HG03097 (cell line): ENCODE data around the gene C1GALT1C1L.
"Not testable (repeated sequence)": the region's sequence is repeated elsewhere in the genome, so short reads cannot be mapped to it uniquely, and the experiment has no call there.

ENCODE experiments used
- ATAC-seq: cut with Tn5 transposase; IDR thresholded peaks from one replicate; pipeline ENCODE4 v1.9.1; 2021; ENCODE audit not compliant: unreplicated experiment, low FRiP score

C1GALT1C1L gene

DNA sequence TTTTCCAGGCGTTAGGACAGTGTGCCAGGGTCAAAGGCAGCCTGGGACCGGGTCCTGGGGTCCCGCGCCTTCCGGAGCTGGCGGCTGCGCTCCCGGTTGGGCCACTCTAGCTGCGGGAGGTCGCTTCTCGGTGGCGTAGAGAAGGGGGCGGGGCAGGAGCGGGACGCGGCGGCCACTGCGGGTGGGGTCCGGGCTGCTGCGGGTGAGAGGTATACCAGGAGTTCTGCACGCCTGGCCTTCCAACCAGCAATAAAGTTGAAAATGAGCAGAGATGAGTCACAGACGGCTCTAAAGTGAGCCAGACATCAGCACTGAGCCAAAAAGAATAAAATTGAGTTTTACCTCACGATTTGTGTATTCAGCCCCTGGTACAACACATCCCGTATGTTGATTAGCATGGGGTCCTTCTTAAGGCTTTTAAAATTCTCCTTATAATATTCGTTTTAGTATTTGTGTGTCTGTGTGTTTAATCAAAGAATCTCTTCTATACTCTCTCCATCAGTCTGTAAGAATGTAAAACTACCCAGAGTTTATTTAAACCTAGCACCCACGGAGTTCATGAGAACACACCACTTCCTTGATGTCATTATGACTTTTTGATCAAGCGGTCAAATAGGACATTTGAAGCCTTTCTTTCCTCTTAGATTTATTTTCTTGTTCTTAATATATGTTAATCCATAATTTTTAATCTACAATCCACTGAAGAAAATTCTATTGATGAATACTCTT, at the start of gene C1GALT1C1L:
Gene C1GALT1C1L (minus strand): TSS at position 108 of the 729 bp plus-strand sequence. CDS start 107 bp downstream, at position 1.
- ATAC-seq, result no peak

DNA sequence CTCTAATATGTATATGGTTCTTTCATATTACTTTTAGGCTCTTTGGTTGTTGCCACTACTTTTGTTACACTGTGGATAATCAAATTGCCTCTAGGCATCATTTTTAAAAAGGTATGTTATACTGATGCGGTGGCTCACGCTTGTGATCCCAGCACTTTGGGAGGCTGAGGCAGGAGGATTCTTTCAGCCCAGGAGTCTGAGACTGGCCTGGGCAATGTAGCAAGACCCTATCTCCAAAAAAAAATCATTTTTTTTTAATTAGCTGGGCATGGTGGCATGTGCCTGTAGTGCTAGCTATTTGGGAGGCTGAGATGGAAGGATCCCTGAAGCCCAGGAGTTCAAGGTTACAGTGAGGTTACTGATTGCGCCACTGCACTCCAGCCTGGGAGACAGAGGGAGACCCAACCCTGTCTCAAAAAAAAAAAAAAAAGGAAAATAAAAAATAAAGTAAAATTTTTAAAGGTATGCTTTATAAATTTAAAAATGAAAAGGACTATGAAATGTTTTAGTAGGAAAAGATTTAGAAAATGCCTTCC, 49.5 kb upstream of the C1GALT1C1L start:
- no peak for ATAC-seq

DNA sequence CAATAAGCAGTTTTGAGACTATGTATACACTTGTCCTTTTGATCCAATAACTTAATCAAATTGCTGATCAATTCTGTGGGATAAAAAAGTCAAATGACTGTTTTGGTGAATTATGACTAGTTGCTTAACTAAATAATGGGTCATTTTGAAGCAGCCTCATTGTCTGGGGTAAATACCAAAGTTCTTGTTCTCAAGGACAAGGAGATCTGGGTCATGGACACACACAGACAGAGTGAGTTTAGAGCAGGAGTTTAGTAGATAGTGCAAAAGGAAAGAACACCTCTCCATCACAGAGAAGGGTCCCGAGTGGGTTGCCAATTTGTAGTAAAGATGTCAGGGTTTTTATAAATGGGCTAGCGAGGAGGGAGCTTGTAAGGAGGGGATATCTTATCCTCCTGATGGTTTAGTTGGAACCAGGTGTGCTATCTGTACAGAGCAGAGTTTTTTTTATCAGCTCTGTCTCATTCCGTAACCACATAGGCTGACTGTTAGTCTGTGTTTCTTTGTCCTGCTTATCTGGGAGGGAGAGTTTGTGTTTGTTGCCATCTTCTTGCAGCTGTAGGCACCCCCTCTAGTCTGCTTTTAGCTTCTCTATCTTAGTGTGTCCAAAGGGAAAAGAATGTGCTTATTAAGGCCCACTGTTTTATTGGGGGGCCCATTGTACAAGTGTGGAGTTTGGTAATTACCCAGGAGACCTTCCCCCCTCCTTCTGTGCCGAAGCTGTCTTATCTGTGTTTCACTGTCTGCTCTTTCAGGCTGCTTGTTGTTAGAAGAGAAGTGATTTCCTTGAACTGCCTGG, 48.7 kb upstream of the C1GALT1C1L start:
- no peak for ATAC-seq

DNA sequence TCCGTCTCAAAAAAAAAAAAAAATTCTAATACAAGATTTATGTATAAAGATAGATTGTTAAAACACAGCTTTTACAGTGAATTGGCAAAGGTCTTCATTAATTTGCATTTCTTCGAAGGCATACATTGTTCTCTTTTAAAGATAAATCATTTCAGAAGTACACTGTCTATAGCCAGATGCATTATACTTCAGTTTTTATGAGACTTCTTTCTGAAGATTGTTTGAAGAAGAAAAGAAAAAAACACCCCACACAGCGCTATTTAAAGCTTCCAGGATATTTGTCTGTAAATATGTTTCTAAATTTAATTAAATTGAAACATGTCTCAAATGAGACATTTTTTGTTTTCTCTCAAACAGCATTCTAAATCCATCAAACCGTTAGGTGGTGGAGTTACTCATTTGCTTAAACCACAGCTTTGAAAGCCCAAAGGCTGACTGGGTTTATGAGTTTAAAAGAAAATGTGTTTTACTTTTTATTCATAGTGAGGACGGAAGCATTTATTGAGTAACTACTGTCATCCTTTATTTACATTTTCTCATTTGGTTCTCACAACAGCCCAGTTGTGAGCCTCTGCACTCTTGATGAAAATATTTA, 42.4 kb upstream of the C1GALT1C1L start:
- no peak for ATAC-seq

DNA sequence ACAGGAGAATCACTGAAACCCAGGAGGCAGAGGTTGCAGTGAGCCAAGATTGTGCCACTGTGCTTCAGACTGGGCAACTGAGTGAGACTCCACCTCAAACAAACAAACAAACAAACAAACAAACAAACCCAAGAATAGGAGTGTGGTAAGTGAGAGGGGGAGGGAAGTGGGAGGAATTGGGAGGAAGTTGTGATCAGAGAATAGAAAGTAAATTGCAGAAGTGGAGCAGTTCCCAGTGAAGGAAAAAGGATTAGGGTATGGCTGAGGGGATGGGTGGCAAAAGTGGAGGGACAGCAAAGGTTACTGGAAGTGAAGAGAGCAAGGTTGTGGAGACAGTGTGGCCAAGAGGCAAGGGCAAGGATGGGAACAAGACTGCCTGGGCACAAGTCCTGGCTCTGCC, 41.1 kb upstream of the C1GALT1C1L start:
- ATAC-seq, result no peak

DNA sequence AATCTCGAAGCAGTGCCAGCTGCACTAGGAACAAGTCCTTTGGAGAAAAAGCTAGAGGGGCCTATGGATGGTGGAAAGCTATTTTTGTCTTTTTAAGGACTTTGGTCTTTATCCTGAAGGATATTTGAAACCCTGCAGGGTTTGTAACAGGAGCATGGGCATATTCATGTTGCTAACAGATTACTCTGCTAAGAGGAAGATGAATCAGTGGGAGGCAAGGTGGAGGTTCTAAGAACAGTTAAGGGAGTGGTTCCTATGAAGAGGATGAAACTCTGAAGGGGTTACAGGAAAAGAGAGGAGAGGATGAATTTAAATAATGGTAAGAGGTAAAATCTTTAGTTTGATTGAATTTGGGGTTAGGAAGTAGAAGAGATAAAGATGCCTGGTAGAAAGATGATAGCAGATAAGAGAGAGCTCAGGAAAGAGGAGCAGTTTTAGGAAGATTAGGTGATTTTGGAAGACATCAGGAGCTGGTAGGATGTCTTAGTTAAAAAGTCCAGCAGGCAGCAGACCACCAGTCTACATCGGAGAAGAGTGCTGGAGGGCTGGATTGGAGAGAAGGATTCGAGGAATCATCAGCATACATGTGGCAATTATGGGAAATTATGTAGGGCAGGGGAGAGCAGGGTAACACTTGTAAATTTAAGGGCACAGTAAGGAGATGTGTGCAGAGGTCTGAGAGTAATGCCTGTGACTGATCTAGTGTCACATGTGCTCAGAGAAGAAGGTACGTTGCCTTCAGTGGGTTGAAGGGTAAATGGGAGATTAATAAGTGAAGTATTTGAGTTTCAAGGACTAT, 39.3 kb upstream of the C1GALT1C1L start:
- no peak for ATAC-seq

DNA sequence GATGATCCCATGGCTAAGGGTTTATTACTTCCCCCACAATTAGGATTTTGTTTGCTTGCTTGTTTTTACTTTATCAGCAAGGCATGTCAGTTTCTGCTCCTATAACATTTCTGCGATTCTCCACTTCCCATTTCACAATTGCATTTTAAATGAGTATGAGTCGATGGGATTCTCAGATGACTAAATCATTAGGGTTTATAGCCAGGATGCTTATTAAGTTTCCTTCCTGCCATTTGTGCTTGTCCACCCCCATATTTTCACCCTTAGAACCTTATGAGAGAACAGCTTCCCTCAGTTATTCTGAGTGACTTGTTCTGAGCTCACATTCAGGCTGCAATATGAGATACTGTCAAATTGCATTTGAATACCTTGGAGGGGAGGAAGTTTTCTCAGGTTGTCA, 37.9 kb upstream of the C1GALT1C1L start:
- no peak for ATAC-seq

DNA sequence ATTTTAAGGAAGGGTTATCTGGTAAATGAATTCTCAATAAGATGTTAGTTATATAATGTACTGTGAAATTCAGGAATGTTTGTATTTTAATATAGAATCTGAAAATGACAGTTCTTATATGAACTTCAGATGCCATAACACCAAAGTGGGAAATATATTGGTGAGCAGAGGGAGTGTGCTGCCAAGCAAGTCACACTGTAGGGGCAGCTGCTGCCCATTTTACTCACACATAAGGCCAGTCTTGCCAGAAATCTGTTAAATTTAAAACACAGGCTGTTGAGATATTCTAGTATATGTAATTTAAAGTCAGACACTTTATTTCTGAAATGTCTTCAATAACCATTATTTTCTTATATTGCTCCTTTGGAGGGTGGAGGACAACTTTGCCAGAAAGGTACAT, 34.6 kb upstream of the C1GALT1C1L start:
- no peak for ATAC-seq

DNA sequence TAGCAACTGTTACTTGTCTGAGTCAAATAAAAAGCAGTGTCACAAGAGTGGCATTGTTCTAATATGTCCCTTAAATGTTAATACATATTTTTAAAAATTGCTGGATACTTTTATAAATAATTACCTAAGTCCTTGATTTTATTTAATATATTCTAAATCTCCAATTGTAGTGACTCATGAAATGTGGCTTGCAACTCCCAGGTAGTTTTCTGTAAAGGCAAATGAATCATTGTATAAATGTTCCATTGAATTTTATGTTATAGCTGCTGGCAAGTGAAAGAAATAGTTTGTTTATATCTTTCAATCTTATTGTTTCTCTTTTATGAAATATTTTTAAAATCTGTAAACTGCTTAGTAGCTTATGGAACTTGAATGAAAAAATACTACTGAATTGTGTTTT, 32.7 kb upstream of the C1GALT1C1L start:
- no peak for ATAC-seq

DNA sequence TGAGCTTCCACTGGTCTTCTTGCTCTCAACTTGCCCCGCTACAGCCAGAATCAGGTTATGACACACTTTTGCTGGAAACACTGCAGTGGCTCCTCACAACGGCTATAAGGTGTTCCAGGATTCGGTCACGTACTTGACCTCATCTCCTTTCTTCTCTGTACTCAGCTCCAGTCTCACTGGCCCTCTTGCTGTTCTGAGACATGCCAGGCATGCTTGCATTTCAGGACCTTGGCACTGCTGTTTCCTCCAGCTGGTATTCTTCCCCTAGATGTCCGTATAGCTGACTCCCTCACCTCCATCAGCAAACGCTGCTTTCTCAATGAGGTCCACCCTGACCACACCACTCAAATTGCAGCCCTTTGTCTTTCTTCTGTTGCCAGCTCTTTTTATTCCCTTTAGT, 31.9 kb upstream of the C1GALT1C1L start:
- no peak for ATAC-seq

DNA sequence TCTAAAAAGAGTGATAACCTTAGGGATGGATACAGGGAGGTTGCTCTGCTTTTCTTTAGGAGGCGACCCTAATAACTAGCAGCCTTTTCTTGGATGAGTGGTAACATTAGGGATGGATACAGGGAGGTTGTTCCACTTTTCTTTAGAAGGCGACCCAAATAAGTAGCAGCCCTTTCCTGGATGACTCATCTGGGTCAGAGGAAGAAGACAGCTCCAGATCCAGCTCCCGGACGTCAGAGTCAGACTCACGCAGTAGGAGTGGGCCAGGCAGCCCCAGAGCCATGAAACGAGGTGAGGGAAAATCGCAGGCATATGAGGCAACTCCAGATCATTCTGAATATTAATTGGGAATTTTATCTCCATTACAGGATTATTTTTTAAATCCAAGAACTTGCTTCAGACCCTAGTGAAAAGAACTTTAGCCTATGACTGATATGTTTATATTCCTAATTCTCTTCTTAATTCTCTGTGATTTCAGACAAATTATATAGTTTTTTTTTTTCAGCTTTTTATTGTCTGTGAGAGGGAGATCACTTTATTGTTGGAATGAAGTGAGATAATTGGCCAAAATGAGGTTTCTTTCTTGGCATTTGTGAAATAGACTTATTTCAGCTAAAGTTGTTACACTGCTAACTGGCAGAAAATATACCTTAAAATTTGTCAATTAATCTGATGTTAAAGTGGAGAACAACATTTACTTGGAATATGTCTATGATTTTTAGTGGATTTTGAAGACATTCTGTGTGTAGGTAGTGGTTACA, 31.2 kb upstream of the C1GALT1C1L start:
- ATAC-seq, result no peak

DNA sequence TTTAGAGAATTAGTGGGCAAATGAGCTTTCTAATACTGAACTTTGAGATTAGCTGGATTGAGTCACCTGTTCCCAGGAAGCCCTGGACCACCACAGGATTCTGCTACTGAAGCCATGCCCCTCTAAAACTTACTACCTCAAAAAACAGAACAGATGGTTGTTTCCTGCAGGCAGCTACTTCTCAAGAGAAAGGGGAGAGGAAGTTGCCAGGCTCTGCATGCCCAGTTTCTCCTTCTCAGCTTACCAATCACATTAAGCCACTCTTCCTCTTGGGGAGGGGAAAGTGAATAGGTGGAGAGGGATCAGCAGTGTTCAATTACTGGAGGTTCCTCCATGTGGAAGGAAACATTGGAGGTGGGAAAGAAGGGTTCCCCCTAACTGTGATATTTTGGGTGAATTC, 24.9 kb upstream of the C1GALT1C1L start:
- no peak for ATAC-seq

DNA sequence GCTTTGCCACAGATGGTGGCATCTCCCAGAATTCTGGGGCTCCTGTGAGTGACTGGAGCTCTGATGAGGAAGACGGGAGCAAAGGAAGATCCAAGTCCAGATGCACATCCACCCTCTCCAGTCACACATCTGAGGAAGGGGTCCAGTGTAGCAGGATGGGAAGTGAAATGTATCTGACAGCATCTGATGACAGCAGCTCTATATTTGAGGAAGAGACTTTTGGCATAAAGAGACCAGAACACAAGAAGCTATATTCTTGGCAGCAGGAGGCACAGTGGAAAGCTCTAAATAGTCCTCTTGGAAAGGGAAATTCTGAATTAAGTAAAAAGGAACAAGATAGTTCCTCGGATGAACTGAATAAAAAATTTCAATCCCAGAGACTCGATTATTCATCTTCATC, 23.5 kb upstream of the C1GALT1C1L start:
- no peak for ATAC-seq

DNA sequence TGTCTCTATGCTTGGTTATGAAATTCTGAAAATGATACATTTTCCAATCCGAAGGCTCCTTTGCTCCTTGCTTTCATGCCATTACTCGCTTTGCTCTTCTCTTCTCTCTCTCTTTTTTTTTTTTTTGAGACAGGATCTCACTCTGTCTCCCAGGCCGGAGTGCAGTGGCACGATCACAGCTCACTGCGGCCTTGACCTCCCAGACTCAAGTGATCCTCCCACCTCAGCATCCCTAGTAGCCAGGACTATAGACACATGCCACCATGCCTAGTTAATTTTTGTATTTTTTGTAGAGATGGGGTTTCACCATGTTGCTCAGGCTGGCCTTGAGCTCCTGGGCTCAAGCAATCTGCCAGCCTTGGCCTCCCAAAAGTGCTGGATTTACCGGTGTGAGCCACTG, 21.9 kb upstream of the C1GALT1C1L start:
- ATAC-seq, result not testable (repeated sequence)

DNA sequence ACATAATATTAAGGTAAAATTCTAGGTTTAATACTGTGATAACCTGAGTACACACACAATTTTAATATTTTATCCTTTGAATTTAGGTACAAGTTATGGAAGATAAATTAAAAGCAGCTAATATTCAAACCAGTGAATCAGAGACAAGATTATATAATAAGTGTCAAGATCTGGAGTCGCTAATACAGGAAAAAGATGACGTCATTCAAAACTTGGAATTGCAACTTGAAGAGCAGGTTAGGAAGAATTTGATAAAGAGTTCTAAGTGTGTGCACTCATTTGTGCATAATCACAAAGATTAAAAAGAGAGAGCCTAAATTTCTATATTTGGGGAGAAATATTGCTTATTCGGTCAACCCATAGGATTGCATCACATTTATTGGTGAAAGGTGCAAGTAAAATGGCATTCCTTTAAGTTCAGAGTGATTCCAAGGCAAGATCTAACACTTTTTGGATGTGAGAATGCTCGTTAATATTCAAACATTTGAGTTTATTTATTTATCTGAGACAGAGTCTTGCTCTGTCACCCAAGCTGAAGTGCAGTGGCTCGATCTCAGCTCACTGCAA, 16.3 kb upstream of the C1GALT1C1L start:
- ATAC-seq, result no peak

DNA sequence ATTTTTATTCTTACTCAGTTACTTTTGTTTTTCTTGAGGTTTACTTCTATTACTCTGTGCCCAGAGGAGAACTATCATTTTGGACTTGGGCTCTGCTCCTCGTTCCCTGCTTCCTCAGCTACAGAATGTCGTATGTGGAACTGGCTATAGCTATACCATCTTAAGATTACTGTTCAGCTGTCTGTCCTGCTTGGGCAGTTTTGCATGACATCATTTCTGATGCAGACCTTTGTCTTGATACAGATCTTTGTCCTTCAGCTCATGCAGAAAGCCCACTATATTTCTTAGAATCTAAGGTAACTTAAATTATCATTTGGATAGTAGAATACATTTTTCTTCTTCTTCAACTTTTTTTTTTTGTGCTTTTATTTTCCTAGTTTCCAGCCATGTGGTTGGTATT, 13.8 kb upstream of the C1GALT1C1L start:
- no peak for ATAC-seq

DNA sequence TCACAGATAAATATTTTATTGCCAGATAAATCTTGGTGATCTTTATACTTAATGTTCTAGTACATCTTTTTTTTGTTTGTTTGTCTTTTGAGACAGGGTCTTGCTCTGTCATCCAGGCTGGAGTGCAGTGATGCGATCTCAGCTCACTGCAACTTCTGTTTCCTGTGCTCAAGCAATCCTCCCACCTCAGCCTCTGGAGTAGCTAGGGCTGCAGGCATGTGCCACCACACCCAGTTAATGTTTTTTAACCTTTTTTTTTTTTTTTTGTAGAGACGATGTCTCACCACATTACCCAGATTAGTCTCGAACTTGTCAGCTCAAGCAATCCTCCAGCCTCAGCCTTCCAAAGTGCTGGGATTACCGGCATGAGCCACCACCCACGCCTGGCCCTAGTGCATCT, 9.1 kb upstream of the C1GALT1C1L start:
- no peak for ATAC-seq

DNA sequence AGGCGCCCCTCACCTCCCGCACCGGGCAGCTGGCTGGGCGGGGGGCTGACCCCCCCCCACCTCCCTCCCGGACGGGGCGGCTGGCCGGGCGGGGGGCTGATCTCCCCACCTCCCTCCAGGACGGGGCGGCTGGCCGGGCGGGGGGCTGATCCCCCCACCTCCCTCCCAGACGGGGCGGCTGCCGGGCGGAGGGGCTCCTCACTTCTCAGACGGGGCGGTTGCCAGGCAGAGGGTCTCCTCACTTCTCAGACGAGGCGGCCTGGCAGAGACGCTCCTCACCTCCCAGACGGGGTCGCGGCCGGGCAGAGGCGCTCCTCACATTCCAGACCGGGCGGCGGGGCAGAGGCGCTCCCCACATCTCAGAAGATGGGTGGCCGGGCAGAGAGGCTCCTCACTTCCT, 1.6 kb upstream of the C1GALT1C1L start:
- ATAC-seq, result not testable (repeated sequence)

DNA sequence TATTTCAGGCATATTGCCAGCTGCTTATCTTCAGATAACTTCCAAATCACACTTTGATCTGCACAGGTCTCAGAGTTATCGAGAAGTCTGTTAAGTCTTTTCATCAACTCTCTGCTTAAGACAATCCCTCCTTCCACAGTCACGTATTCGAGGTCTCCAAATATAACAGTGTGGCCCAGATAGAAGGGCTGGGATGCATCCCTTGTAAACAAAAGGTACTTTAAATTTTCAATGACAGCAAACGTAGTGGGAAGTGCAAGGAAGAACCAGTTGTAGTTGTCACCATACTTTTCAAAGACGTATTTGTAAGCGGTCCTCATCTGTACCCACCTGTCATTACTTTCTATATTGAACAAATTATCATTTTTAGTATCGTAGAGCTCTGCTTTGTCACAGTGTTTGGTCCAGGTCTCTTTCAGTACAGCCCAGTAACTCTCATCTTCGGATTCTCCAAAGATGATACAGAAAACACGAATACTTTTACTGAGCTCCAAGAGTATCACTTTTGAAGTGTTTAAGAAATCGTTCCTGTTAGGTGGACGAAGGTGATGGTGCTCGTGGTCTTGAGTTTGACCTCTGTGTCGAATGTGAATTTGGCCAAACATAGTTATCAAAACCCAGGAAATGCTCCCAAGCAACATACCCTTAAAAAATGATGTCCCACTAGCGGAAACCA, 445 bp downstream of the C1GALT1C1L start:
- ATAC-seq, result no peak
